ENCODE data around the gene HES3. TPM values are rescaled to one million over a fixed set of nuclear protein-coding genes. Genes with fewer than 3 reads are reported as not detected.
A peak's percentile ranks its signal among the peaks of the same experiment; 100 is the strongest.

Gene HES3
- total and polyA plus RNA-seq, 2 of the 4 experiments (the other 2 are of a cell fraction), result not detected

- Histone ChIP-seq H3K36me3 (ENCODE audit: control insufficient read depth, insufficient read depth, low read length) (no peaks in the 10 kb centered on the region), H3K23ac (ENCODE audit: low read depth, low read length) (no peak overlapping the region), H2BK5ac (ENCODE audit: low read depth, low read length, poor library complexity, severe bottlenecking) (no peak overlapping the region), H2AFZ (replicated peaks; ENCODE audit: low read length, poor library complexity) (no peak overlapping the region), H3K27me3 (ENCODE audit: control insufficient read depth, insufficient read depth, low read length) (no peaks in the 10 kb centered on the region), H3K79me1 (ENCODE audit: low read depth in 1 of 2, low read length in 2 of 2) (peaks cover 0 to 29% of the 10 kb centered on the region in 2 experiments; a peak in 2 of 4 replicates), H3K56ac (ENCODE audit: extremely low read depth, insufficient read depth, low read length) (no peak overlapping the region), H3K4ac (ENCODE audit: low read depth, low read length) (peak overlapping the region; percentile 8; the same call in 1 of the 2 replicates), H3K9me1 (ENCODE audit: insufficient read depth, low read length) (peaks cover 12% of the 10 kb centered on the region; the same call in 1 of the 2 replicates), H2BK20ac (ENCODE audit: low read depth, low read length) (0 out of 2 replicates have a peak overlapping the region, but pooled peaks have one; percentile 37), H3K27ac (ENCODE audit: insufficient read depth, low read length) (no peak overlapping the region), H3K4me2 (ENCODE audit: low read depth, low read length) (no peak overlapping the region), H2BK15ac (ENCODE audit: low read depth, low read length) (no peak overlapping the region), H2AK9ac (replicated peaks; ENCODE audit: low read depth, low read length, poor library complexity) (no peak overlapping the region), H3K18ac (ENCODE audit: low read depth, low read length) (no peak overlapping the region), H4K20me1 (ENCODE audit: insufficient read depth, low read length) (peaks cover 1% of the 10 kb centered on the region; the same call in 1 of the 2 replicates), H2BK120ac (ENCODE audit: low read depth, low read length) (no peak overlapping the region), H4K5ac (ENCODE audit: low read depth, low read length) (no peak overlapping the region), H3K4me1 (ENCODE audit: control insufficient read depth, insufficient read depth, low read length) (peaks cover 25% of the 10 kb centered on the region), H2AK5ac (ENCODE audit: low read depth, low read length) (0 out of 2 replicates have a peak overlapping the region, but pooled peaks have one; percentile 10), H3K14ac (replicated peaks; ENCODE audit: low read depth, low read length) (no peak overlapping the region; the same call in 1 of the 2 replicates), H3K4me3 (ENCODE audit: insufficient read depth, low read depth, low read length) (no peak overlapping the region), H3K9me3 (ENCODE audit: control insufficient read depth, insufficient read depth, low read length) (no peaks in the 10 kb centered on the region), H4K8ac (ENCODE audit: low read depth in 2 of 2, low read length in 2 of 2) (no peak overlapping the region), H4K91ac (ENCODE audit: insufficient read depth, low read depth, low read length) (no peak overlapping the region), H3K9ac (ENCODE audit: low read depth, low read length) (no peak overlapping the region)
- dilution Hi-C loops (cut with HindIII; ENCODE audit: low sequenced_read_pairs, unreplicated experiment) (no loop called here), in situ Hi-C loops (cut with MboI; ENCODE audit: low sequenced_read_pairs) (no loop called here), intact Hi-C loops (cut with micrococcal nuclease) (no loop called here)
- WGBS, 2 experiments (ENCODE audit: extremely low coverage in 2 of 2, insufficient read length in 1 of 2), result 78% methylated on average over 2 of the region's 6 CpGs; no CpG with 5 or more reads in 1 of the 2 experiments
- POLR2A ChIA-PET (ENCODE audit: unreplicated experiment), result no interaction called here
- BruUV-seq (replicated peaks), result no TSS peak
- CTCF ChIA-PET, result no interaction called here
- TF ChIP-seq RAD21 (IDR thresholded peaks at IDR 0.05; ENCODE audit: low read length), result no peak
- no peak for TF ChIP-seq RCOR1 (IDR thresholded peaks at IDR 0.05; ENCODE audit: insufficient replicate concordance, low read length)
- no peak for TF ChIP-seq BHLHE40 (IDR thresholded peaks at IDR 0.05; ENCODE audit: low read depth, low read length)
- TF ChIP-seq CEBPB (IDR thresholded peaks at IDR 0.05; ENCODE audit: low read depth, low read length), result no peak
- TF ChIP-seq RFX5 (IDR thresholded peaks at IDR 0.05; ENCODE audit: low read depth, low read length), result no peak
- no peak for TF ChIP-seq CTCF (conservative IDR thresholded peaks at IDR 0.05; ENCODE audit: low read depth, low read length)
- no peak for TF ChIP-seq FOS (IDR thresholded peaks at IDR 0.05; ENCODE audit: low read depth, low read length)
- TF ChIP-seq MAZ (IDR thresholded peaks at IDR 0.05; ENCODE audit: borderline replicate concordance, low read depth, low read length), result no peak
- no peak for TF ChIP-seq NFE2L2 (IDR thresholded peaks at IDR 0.05; ENCODE audit: low read depth, low read length)
- TF ChIP-seq CHD1 (IDR thresholded peaks at IDR 0.05; ENCODE audit: low read depth, low read length), result no peak
- ATAC-seq (ENCODE audit: low read depth) (no peak), DNase-seq (no peak)
Observed at GRCh38 chr1:6272868-6273267, 28.9 kb downstream of the HES3 start.

All from IMR-90 (cell line).